GM18520 (cell line): ENCODE results near the gene RFX2.
"Not testable (repeated sequence)": the region's sequence is repeated elsewhere in the genome, so short reads cannot be mapped to it uniquely, and the experiment has no call there.

Experiments used
- ATAC-seq: cut with Tn5 transposase; IDR thresholded peaks from one replicate; pipeline ENCODE4 v1.9.1; 2021; ENCODE audit not compliant: unreplicated experiment

Gene RFX2

GRCh38 chr19:5993648-5994358 lies 116.5 kb downstream of the RFX2 start:
- no peak for ATAC-seq

GRCh38 chr19:5993201-5993600 lies 117.1 kb downstream of the RFX2 start:
- no peak for ATAC-seq

- ATAC-seq, result no peak
Observed at GRCh38 chr19:5992756-5993155, 117.5 kb downstream of the RFX2 start.

- ATAC-seq, result no peak
Observed at GRCh38 chr19:5991244-5991838, 119.0 kb downstream of the RFX2 start.

- ATAC-seq, result no peak
Observed at GRCh38 chr19:5990289-5990797, 120.0 kb downstream of the RFX2 start.

GRCh38 chr19:5989388-5990074 lies 120.8 kb downstream of the RFX2 start:
- no peak for ATAC-seq

GRCh38 chr19:5988517-5989387 lies 121.5 kb downstream of the RFX2 start:
- no peak for ATAC-seq

- no peak for ATAC-seq
Observed at GRCh38 chr19:5987077-5987818, 123.1 kb downstream of the RFX2 start.

GRCh38 chr19:5985837-5986236 lies 124.5 kb downstream of the RFX2 start:
- ATAC-seq, result not testable (repeated sequence)

- no peak for ATAC-seq
Observed at GRCh38 chr19:5985098-5985783, 125.1 kb downstream of the RFX2 start.

- no peak for ATAC-seq
Observed at GRCh38 chr19:5984600-5984999, 125.7 kb downstream of the RFX2 start.

- ATAC-seq, result no peak
Observed at GRCh38 chr19:5983367-5983955, 126.8 kb downstream of the RFX2 start.

- ATAC-seq, result no peak
Observed at GRCh38 chr19:5978606-5979552, 131.4 kb downstream of the RFX2 start.

- peak; percentile 83 for ATAC-seq
Observed at GRCh38 chr19:5977785-5978605, 132.3 kb downstream of the RFX2 start, which contains the start of gene RANBP3. TSS of gene RANBP3 (minus strand) at chr19:5978140. CDS start at chr19:5978082, 58 bp downstream.

GRCh38 chr19:5977222-5977784 lies 133.0 kb downstream of the RFX2 start:
- no peak for ATAC-seq

- no peak for ATAC-seq
Observed at GRCh38 chr19:5976768-5977167, 133.5 kb downstream of the RFX2 start.

- ATAC-seq, result no peak
Observed at GRCh38 chr19:5975388-5975728, 134.9 kb downstream of the RFX2 start.
